Measurements from ENCODE around the gene WNT3.
A peak's percentile ranks its signal among the peaks of the same experiment; 100 is the strongest.

Gene WNT3

GRCh38 chr17:46836500-46836899 is 18.0 kb upstream of the WNT3 start:
- no peak for DNase-seq (ENCODE audit: low spot score)

DNA sequence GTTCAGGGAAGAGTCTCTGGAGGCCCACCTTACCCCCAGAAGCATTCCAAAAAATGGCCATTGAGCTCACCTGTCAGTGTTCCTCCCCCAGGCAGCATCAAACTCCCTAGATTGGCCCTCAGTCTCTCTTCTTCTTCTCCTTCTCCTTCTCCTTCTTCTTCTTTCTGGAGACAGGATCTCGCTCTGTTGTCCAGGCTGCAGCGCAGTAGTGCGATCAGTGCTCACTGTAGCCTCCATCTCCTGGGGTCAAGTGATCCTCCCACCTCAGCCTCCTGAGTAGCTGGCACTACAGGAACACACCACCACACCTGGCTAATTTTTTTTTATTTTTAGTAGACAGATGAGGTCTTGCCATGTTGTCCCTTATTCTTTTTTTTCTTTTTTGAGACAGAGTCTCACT is 16.4 kb upstream of the WNT3 start:
- no peak for DNase-seq (ENCODE audit: low spot score)

DNA sequence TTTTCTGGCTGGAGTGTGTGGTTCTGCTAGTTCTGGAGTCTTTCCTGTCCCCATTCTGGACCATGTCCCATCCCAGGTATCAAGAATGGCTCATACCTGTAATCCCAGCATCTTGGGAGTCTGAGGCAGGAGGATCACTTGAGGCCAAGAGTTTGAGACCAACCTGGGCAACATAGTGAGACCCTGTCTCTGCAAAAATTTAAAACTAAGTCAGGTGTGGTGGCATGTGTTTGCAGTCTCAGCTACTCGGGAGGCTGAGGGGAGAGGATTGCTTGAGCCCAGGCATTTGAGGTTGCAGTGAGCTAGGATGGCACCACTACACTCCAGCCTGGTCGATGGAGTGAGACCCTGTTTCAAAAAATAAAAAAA is 15.3 kb upstream of the WNT3 start:
- no peak for DNase-seq (ENCODE audit: low spot score)

DNA sequence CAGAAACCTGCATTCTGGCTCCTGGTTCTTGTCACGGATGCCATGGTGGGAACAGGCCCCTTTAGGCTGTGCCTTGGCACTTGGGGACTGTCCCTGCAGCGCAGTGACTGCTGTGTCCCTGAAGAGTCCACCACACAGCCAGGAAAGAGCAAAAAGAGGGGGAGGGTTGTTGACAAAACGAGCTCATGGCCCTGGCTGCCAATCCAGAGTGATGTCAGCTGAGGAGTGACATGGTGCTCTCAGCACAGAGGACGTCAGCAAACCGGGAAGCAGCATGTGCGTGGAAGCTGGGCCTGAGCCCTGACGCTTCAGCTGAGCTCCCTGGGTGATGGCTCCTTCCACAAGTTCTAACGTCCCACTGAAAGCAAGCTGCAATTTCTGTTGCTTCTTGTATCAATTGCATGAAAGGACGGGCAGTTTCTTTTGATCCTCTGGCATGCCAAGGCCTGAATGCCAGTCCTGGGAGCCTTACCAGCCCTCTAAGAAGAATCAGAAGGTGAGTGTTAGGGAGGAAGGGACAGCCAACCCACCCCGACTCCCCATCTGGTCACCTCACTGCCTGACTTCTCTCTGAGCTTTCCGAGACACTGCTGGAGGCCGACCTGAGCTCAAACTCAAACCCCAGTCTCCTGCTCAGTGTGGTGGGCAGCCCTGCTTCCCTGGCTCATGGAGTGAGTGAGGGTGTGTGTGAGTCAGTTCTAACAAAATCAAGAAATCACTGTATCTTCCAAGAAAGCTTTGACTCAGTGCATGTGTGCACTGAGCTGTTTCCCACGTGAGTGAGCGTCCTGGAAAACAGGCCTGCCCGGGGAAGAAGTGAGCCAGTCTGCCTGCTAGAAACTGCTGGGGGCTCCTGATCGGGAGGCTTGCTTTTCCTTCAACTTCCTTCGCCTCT is 14.7 kb upstream of the WNT3 start:
- peak; percentile 82 for DNase-seq (ENCODE audit: low spot score)

- DNase-seq (ENCODE audit: low spot score) = no peak
These were observed 13.9 kb upstream of the WNT3 start for GRCh38 chr17:46832331-46832821.

DNA sequence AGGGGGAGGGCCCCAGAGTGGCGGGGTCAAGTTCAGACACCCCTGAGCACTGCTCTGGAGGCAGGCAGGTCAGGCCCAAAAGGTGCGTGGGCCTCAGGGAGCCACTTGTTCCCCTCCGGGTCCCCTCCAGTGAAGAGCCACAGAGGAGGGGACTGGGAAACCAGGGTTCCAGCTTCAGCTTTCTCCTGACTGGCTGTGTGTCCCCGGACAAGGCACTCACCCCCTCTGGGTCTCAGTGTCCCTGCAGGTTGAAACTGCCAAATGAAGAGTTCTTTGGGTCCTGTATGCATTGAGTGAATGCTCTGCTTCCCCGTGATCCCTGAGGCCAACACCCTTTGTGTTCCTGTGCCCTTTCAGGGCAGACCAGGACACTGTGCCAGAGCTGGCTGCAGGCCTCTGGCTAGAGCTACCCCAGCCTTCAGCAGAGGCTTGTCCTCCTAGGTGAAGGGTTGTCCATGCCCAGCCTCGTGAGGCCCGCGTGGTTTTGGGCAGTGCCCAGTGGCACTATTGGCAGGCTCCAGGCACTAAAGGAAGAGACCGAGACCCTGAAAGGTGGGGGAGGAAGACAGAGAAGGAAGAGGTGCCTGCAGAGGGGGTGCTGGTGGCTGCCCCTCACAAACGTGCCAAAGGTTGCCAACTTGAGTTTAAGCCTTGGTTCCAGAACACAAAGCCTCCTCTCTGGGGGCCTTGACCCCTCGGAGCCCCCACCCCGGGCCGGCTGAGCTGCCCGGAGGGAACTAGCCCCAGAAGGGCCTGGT is 13.3 kb upstream of the WNT3 start:
- DNase-seq (ENCODE audit: low spot score) = no peak

- DNase-seq (ENCODE audit: low spot score) = no peak
These were observed 8.8 kb upstream of the WNT3 start for GRCh38 chr17:46827274-46827673.

GRCh38 chr17:46826116-46826515 is 7.6 kb upstream of the WNT3 start:
- DNase-seq (ENCODE audit: low spot score) = no peak

- DNase-seq (ENCODE audit: low spot score) = no peak
These were observed 5.2 kb upstream of the WNT3 start for GRCh38 chr17:46823657-46824056.

DNA sequence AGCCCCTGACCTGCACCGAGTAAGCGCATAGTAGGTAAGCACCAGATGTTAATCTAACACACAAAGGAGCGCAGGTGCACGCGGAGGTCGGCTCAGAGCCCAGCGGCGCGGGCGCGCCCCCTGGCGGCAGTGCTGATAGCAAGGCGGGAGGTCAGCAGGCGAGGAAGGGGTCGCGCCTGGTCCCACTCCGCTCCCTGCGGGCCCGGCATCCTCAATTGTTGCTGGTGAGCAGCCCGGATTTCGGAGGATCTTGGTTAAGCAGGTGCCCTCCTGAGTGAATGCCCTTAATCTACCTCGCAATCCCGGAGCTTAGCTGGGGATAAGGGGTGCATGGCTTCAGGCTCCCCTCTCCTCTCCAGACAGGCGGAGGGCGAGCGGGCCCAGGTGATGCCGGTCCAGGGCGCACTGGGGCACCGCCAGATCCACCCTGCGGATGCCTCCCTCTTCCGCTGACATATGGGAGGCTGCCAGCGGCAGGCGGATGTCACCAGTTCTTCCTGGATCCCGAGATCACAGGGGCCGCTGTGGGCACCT is 4.0 kb upstream of the WNT3 start:
- DNase-seq (ENCODE audit: low spot score) = no peak

GRCh38 chr17:46821482-46822387 is 3.2 kb upstream of the WNT3 start:
- no peak for DNase-seq (ENCODE audit: low spot score)

DNA sequence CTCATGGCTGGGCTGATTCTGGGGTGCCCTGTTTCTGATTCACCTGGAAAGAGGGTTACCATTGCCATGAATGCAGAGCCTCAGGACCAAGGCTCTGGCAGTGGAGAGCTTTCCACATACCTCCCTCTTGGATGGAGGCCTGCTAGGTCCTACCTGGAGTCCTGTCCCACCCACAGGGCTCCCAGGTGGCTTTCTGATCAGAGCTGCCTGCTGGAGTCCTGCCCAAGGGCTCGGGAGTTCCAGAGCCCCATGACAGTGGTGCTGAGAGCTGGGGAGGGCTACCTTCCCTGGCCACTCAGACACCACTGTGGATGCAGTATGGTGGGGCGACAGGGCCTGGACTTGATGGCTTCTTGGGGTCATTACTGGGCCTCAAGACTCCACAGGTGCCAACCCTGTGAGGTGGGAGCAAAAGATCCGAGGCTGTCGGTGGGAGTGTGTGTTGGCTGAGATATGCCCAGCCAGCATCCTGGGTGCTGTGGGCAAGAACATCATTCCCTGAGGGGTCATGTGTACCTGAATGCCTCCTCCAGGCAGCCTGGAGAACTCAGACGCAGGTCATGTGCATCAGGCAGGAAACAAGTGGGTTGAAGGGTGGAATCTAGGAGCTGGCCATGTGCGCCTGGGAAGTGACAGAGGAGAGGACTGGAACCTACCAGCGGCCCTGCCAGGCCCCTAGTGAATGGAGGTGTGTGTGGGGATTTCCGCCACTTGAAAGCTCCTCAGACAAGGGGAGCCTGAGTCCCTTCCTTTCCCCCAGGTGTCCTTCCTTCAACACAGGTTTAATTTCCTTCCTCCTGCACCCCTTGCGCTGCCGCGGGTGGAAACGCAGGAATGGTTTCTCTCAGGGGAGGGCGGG is 2.3 kb upstream of the WNT3 start:
- DNase-seq (ENCODE audit: low spot score) = no peak

GRCh38 chr17:46819906-46820351 is 1.4 kb upstream of the WNT3 start:
- DNase-seq (ENCODE audit: low spot score) = no peak

- peak; percentile 33 for DNase-seq (ENCODE audit: low spot score)
These were observed 702 bp upstream of the WNT3 start for GRCh38 chr17:46818929-46819859.

- DNase-seq (ENCODE audit: low spot score) = no peak
These were observed 637 bp downstream of the WNT3 start for GRCh38 chr17:46817901-46818209.

GRCh38 chr17:46817151-46817900 is 1.2 kb downstream of the WNT3 start:
- no peak for DNase-seq (ENCODE audit: low spot score)

DNA sequence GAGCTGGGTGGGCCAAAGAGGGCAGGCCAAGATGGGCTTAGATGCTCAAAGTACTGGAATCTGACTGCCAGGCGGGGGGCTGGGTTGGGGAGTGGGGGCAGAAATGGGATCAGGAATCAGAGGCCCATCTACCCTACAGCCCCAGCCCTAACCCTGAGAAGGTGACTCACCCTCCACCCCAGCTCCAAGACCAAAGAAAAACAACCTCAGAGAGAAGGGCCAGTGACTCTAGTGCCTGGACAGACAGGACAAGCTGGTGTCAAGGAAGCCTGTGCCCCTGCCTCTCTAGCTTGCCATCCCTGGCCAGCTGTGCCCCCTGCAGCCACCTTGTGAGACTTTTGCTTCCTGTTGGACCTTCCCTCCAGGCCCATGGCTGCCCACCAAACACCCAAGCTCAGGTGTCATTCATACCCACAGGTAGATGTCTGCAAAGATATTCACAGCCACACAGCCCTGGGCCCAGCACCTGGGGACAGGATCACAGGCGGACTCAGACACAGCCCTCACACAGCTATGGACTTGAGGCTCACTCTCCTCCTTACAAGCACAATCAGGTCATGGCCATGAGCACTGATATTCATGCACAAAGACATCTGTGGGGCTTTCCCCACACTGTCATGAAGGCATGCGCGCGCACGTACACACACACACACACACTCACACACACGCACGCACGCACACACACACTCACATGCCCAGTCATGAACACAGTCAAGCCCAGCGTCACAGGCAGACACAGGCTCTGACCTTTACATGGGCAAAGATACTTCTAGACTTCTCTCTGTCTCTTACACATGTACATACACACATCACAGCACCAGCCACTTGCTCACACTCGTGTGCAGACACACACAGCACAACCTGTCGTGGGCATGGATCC is 2.8 kb downstream of the WNT3 start:
- no peak for DNase-seq (ENCODE audit: low spot score)

GRCh38 chr17:46814446-46814845 is 4.0 kb downstream of the WNT3 start:
- DNase-seq (ENCODE audit: low spot score) = no peak

All from AG08395 (cell line).